Endothelial cell of umbilical vein (primary cell): Measurements from ENCODE around the gene HBM. TPM values are rescaled to one million over a fixed set of nuclear protein-coding genes. Genes with fewer than 3 reads are reported as not detected.

Source experiments
- BruUV-seq: library from RNA; stranded (reverse); fragments of 400-500 nt; replicated peaks from 2 replicates; lab custom pipeline; 2021; lab: Mats Ljungman, UMichigan
- CTCF ChIA-PET: fragments of 300-600, 350-600 bp; sonication (Branson Sonifier 250); formaldehyde crosslinking; loops from one replicate; lab custom pipeline; 2021; ENCODE audit warnings: antibody characterized with exemption, inconsistent platforms; lab: Charles Lee
- POLR2A ChIA-PET: fragments of 300-600, 350-600 bp; sonication (Branson Sonifier 250); formaldehyde crosslinking; loops from one replicate; lab custom pipeline; 2021; ENCODE audit warnings: antibody characterized with exemption, inconsistent platforms; lab: Charles Lee
- DNase-seq: peaks from one replicate; pipeline ENCODE4 v3.0.0-alpha.2; 2011; ENCODE audit warnings: low read depth, low spot score
- FAIRE-seq: peaks from 2 replicates; lab custom pipeline; 2011; peaks lifted over from hg19 to GRCh38; lab: Jason Lieb, UNC
- H2AFZ ChIP-seq: 2 replicates; pipeline ENCODE4 v1.6.0; 2012; ENCODE audit warnings: low read depth, low read length, control low read depth, inconsistent platforms
- H3K27ac ChIP-seq: 2 replicates; pipeline ENCODE4 v1.5.1; 2011; ENCODE audit warnings: low read depth, mild to moderate bottlenecking, control low read depth, low read length, moderate library complexity; ENCODE audit not compliant: insufficient read depth
- H3K27me3 ChIP-seq, 2 experiments: 2 replicates each; pipeline versions ENCODE4 v1.6.0 to v1.6.1; 2011; ENCODE audit warnings: low read length in 2 of 2, mixed read lengths in 1 of 2; ENCODE audit not compliant: control insufficient read depth in 2 of 2, insufficient read depth in 2 of 2
- H3K36me3 ChIP-seq, 2 experiments: 2 replicates in 1 of 2; 3 replicates in 1 of 2; pipeline ENCODE4 v1.5.1; 2011; ENCODE audit warnings: low read length in 2 of 2, mild to moderate bottlenecking in 1 of 2, moderate library complexity in 1 of 2; ENCODE audit not compliant: control insufficient read depth in 2 of 2, insufficient read depth in 2 of 2; ENCODE audit errors: extremely low read depth in 1 of 2
- H3K4me1 ChIP-seq: 3 replicates; pipeline ENCODE4 v1.5.1; 2011; ENCODE audit warnings: mild to moderate bottlenecking, low read length; ENCODE audit not compliant: control insufficient read depth, insufficient read depth; ENCODE audit errors: extremely low read depth
- H3K4me2 ChIP-seq: 2 replicates; pipeline ENCODE4 v1.6.1; 2011; ENCODE audit warnings: low read length, control low read depth, mixed read lengths; ENCODE audit not compliant: insufficient read depth
- H3K4me3 ChIP-seq, 3 experiments: fragments of 200-600 bp in 1 of 3; sonication (generic), shearing (Covaris generic) in 1 of 3; replicated peaks in 1 of 3; 2 replicates each; pipeline ENCODE4 v1.5.1; 2011 to 2016; ENCODE audit warnings: control low read depth in 3 of 3, low read length in 3 of 3, mild to moderate bottlenecking in 2 of 3, inconsistent platforms in 1 of 3, low read depth in 1 of 3, moderate library complexity in 1 of 3; ENCODE audit not compliant: insufficient read depth in 1 of 3
- H3K79me2 ChIP-seq: 2 replicates; pipeline ENCODE4 v1.6.0; 2012; ENCODE audit warnings: low read length, inconsistent platforms; ENCODE audit not compliant: control insufficient read depth, insufficient read depth
- H3K9ac ChIP-seq: replicated peaks from 2 replicates; pipeline ENCODE3; 2011; ENCODE audit warnings: low read length, control low read depth; ENCODE audit not compliant: insufficient read depth; ENCODE audit errors: extremely low read depth
- H3K9me1 ChIP-seq: replicated peaks from 3 replicates; pipeline ENCODE4 v1.6.0; 2011; ENCODE audit warnings: mild to moderate bottlenecking, low read length; ENCODE audit not compliant: control insufficient read depth, insufficient read depth; ENCODE audit errors: extremely low read depth
- H3K9me3 ChIP-seq: replicated peaks from 2 replicates; pipeline ENCODE4 v1.5.1; 2012; ENCODE audit warnings: low read length, inconsistent platforms; ENCODE audit not compliant: control insufficient read depth, insufficient read depth
- H4K20me1 ChIP-seq: replicated peaks from 2 replicates; pipeline ENCODE3; 2011; ENCODE audit warnings: mild to moderate bottlenecking, low read length; ENCODE audit not compliant: control insufficient read depth, insufficient read depth; ENCODE audit errors: extremely low read depth
- CTCF ChIP-seq, 2 donors: IDR thresholded peaks; 1 replicate in 1 of 2; 2 replicates in 1 of 2; pipeline ENCODE4 v1.5.1; 2011; ENCODE audit warnings: low read length in 2 of 2, mild to moderate bottlenecking in 2 of 2, moderate library complexity in 2 of 2, control low read depth in 1 of 2, inconsistent platforms in 1 of 2, low read depth in 1 of 2; ENCODE audit not compliant: insufficient read depth in 1 of 2; ENCODE audit errors: extremely low read depth in 1 of 2
- EZH2 ChIP-seq: IDR thresholded peaks from 2 replicates; pipeline ENCODE4 v1.6.1; 2012; ENCODE audit warnings: borderline replicate concordance, low read depth, mild to moderate bottlenecking, moderate library complexity, low read length, inconsistent platforms; ENCODE audit not compliant: severe bottlenecking
- FOS ChIP-seq: IDR thresholded peaks from 2 replicates; pipeline ENCODE4 v1.6.1; 2011; ENCODE audit warnings: mild to moderate bottlenecking, low read length, moderate library complexity, borderline replicate concordance; ENCODE audit not compliant: insufficient read depth
- JUN ChIP-seq: IDR thresholded peaks from 2 replicates; pipeline ENCODE4 v1.6.1; 2011; ENCODE audit warnings: borderline replicate concordance, low read depth; ENCODE audit not compliant: insufficient read length, insufficient read depth
- MAX ChIP-seq: IDR thresholded peaks from 2 replicates; pipeline ENCODE4 v1.6.1; 2011; ENCODE audit not compliant: insufficient read depth, insufficient read length
- MYC ChIP-seq: IDR thresholded peaks from one replicate; pipeline ENCODE4 v1.6.1; 2011; ENCODE audit warnings: mild to moderate bottlenecking, low read depth, low read length
- POLR2A ChIP-seq: IDR thresholded peaks from 2 replicates; pipeline ENCODE4 v1.6.1; 2012; ENCODE audit warnings: low read depth, mild to moderate bottlenecking, control low read depth, low read length
- POLR2AphosphoS5 ChIP-seq: IDR thresholded peaks from 2 replicates; pipeline ENCODE4 v1.6.1; 2012; ENCODE audit warnings: low read depth, mild to moderate bottlenecking, control low read depth, low read length, moderate library complexity; ENCODE audit not compliant: insufficient read depth
- dilution Hi-C: fragments of 300-500 bp; cut with MboI; formaldehyde crosslinking; loops from one replicate; pipeline ENCODE4 v1.15.0; 2019; ENCODE audit warnings: low sequenced_read_pairs; ENCODE audit not compliant: extremely low pct_ligation_motif_present
- intact Hi-C: fragments of 100-400 bp; cut with micrococcal nuclease; formaldehyde crosslinking; loops from one replicate; pipeline ENCODE4 v1.10.0; 2022
- polyA plus RNA-seq, 4 experiments: library from polyadenylated mRNA; depleted of rRNA in 3 of 4; stranded (reverse) in 3 of 4; unstranded in 1 of 4; fragments of >200 nt; gene quantifications; 2 replicates each; pipeline versions ENCODE4 v1.2.1 to v1.2.3, GENCODE V29; 2011 to 2012; ENCODE audit warnings: missing spikeins in 1 of 4
- total RNA-seq: library from RNA; stranded (reverse); gene quantifications from 2 replicates; pipeline ENCODE4 v1.2.3, GENCODE V29; 2021

The HBM gene
- total and polyA plus RNA-seq, 2 donors (not counting 3 experiments of a cell fraction or from before 2014, with no cell fraction given) = not detected

- no peak for TF ChIP-seq MYC
- TF ChIP-seq POLR2A = no peak
- no peak for TF ChIP-seq CTCF (IDR thresholded peaks at IDR 0.05; ENCODE audit: extremely low read depth in 1 of 2, insufficient read depth in 1 of 2, low read depth in 1 of 2, low read length in 2 of 2)
- TF ChIP-seq FOS = no peak
- TF ChIP-seq MAX = no peak
- no peak for TF ChIP-seq JUN
- TF ChIP-seq POLR2AphosphoS5 = no peak
- no peak for TF ChIP-seq EZH2
- H3K9me3 ChIP-seq = no peaks in the 10 kb centered on the region
- POLR2A ChIA-PET = no interaction called here
- CTCF ChIA-PET = interaction anchor here (1.8 kb wide), 1 partner anchor 35 kb away, joined by 7 read pairs; no protein-coding TSS in a partner anchor
- H3K36me3 ChIP-seq = no peaks in the 10 kb centered on the region
- H3K4me1 ChIP-seq = no peaks in the 10 kb centered on the region
- intact Hi-C loops (no loop called here), dilution Hi-C loops (no loop called here)
- DNase-seq (no peak), FAIRE-seq (no peak)
- H3K4me2 ChIP-seq = no peak overlapping the region
- peaks cover 4% of the 10 kb centered on the region for H3K79me2 ChIP-seq
- no peak overlapping the region for H3K4me3 ChIP-seq
- H3K27ac ChIP-seq = no peak overlapping the region
- no peak overlapping the region for H2AFZ ChIP-seq
- no peaks in the 10 kb centered on the region for H4K20me1 ChIP-seq
- H3K9me1 ChIP-seq = no peaks in the 10 kb centered on the region
- BruUV-seq = no TSS peak
- H3K9ac ChIP-seq = no peak overlapping the region
- no peaks in the 10 kb centered on the region for H3K27me3 ChIP-seq
Measured at GRCh38 chr16:142405-142967, 23.3 kb upstream of the HBM start.
